ENCODE results near the gene CBS. TPM values are rescaled to one million over a fixed set of nuclear protein-coding genes. Genes with fewer than 3 reads are reported as not detected.
"Not testable (repeated sequence)": the region's sequence is repeated elsewhere in the genome, so short reads cannot be mapped to it uniquely, and the experiment has no call there.

CBS gene
- total RNA-seq, 1 donor from 2014 or later = 160 TPM

GRCh38 chr21:43090947-43091346, 15.3 kb upstream of the CBS start:
- not testable (repeated sequence) for H3K27me3 Mint-ChIP-seq; H3K4me3 Mint-ChIP-seq (ENCODE audit: low read depth); H3K4me1 Mint-ChIP-seq (ENCODE audit: low read depth); H3K36me3 Mint-ChIP-seq (ENCODE audit: insufficient read depth); H3K9me3 Mint-ChIP-seq (ENCODE audit: low read depth); H3K27ac Mint-ChIP-seq; DNase-seq (ENCODE audit: low spot score, unreplicated experiment)

GRCh38 chr21:43089463-43089862, 13.8 kb upstream of the CBS start:
- not testable (repeated sequence) for H3K27me3 Mint-ChIP-seq; H3K4me1 Mint-ChIP-seq (ENCODE audit: low read depth); H3K4me3 Mint-ChIP-seq (ENCODE audit: low read depth); H3K27ac Mint-ChIP-seq; DNase-seq (ENCODE audit: low spot score, unreplicated experiment); H3K36me3 Mint-ChIP-seq (ENCODE audit: insufficient read depth); H3K9me3 Mint-ChIP-seq (ENCODE audit: low read depth)

DNA sequence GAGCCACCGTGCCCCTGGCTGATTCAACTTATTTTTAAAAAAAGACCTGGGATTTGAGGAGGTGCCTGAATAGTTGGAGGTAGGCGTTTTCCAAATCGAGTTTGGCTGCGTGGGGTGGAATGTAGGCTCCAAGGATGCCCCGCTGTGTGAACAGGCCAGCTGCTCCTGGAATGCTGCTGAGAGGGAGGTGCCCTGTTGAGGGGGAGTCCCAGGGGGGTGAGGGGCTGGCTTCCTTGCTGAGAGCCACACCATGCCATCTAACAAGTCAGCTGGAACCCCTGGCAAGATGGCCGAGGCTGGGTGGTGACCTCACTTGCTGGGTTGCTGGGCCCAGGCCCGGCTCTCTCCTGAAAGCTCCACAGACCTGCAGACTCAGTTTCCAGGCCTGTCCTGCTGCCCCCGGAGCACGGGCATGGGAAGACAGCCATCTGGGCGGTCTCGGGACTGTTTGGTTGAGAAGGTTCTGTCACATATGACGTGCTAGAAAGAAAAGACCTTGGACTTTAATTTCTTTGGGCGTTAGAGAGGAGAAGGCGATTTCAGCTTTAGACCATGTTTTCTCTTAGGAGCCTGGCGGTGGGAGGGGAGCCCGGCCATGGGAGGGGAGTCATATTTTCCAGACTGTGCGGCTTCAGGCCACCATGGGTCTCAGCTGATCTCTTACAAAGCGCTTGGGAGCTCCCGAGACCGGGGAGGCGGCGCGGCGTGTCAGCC, 7.1 kb upstream of the CBS start:
- H3K27ac Mint-ChIP-seq; DNase-seq (ENCODE audit: low spot score, unreplicated experiment); H3K9me3 Mint-ChIP-seq (ENCODE audit: low read depth); H3K4me3 Mint-ChIP-seq (ENCODE audit: low read depth); H3K36me3 Mint-ChIP-seq (ENCODE audit: insufficient read depth); H3K4me1 Mint-ChIP-seq (ENCODE audit: low read depth); H3K27me3 Mint-ChIP-seq: not testable (repeated sequence)

DNA sequence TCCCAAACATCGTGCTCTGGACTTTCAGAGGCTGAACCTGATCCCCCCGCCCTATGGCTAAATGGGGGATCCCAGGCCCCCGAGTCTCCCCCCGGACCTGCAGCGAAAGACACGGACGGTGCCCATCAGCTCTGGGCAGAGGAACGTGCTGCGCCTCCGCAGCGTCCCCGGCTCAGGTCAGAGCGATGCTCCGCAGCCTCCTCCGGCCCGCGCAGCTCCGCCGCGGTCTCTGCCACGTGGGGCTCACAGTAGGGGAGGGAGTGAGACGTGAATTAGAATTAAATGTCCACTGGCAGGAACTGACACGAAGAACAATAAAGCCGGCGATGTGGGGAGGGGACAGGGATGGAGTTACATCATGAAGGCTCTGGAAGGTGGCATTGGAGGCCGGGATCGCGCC, 1.0 kb upstream of the CBS start:
- not testable (repeated sequence) for H3K9me3 Mint-ChIP-seq (ENCODE audit: low read depth); H3K27ac Mint-ChIP-seq; H3K4me1 Mint-ChIP-seq (ENCODE audit: low read depth); H3K27me3 Mint-ChIP-seq; H3K36me3 Mint-ChIP-seq (ENCODE audit: insufficient read depth); H3K4me3 Mint-ChIP-seq (ENCODE audit: low read depth); DNase-seq (ENCODE audit: low spot score, unreplicated experiment)

GRCh38 chr21:43076023-43076637, 495 bp upstream of the CBS start:
- not testable (repeated sequence) for DNase-seq (ENCODE audit: low spot score, unreplicated experiment); H3K36me3 Mint-ChIP-seq (ENCODE audit: insufficient read depth); H3K27ac Mint-ChIP-seq; H3K4me3 Mint-ChIP-seq (ENCODE audit: low read depth); H3K4me1 Mint-ChIP-seq (ENCODE audit: low read depth); H3K9me3 Mint-ChIP-seq (ENCODE audit: low read depth); H3K27me3 Mint-ChIP-seq

DNA sequence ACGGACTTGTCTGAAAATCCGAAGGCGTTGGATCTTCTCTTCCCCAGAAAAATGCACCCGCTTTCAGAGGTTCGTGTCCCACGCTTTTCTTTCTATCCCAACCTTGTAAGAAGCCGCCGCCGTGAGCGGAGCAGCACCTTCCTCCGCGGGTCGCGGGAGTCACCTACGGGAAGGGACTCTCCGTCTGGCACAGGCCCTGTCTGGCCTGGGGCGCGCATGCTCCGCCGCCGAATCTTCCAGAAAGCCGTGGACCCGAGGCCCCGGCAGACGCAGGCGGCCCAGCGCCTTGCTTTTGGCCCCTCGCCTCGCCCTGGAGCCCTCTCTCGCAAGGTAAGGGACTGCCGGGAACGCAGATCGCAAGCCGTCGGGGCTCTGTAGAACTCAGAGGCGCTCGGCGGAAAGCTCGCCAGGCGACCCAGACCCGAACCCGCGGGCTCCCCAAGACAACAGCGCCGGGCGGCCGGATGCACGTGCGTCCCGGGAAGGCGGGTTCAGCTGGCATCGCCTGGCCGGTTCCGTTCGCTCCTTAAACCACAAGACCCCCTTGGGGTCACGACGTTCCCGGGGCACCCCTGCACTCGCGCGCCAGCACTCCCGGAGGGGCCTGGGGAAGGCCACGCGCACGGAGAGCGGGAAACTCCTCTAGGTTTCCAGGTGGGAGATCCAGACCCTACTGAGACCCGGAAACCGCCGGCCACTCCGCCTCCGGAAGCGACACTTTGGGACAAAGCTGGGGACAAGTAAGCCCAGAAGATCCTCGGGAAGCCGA, 1.1 kb downstream of the CBS start:
- H3K27me3 Mint-ChIP-seq; DNase-seq (ENCODE audit: low spot score, unreplicated experiment); H3K4me1 Mint-ChIP-seq (ENCODE audit: low read depth); H3K9me3 Mint-ChIP-seq (ENCODE audit: low read depth); H3K4me3 Mint-ChIP-seq (ENCODE audit: low read depth); H3K36me3 Mint-ChIP-seq (ENCODE audit: insufficient read depth); H3K27ac Mint-ChIP-seq: not testable (repeated sequence)

GRCh38 chr21:43072742-43073141, 2.9 kb downstream of the CBS start:
- H3K4me1 Mint-ChIP-seq (ENCODE audit: low read depth); DNase-seq (ENCODE audit: low spot score, unreplicated experiment); H3K9me3 Mint-ChIP-seq (ENCODE audit: low read depth); H3K4me3 Mint-ChIP-seq (ENCODE audit: low read depth); H3K36me3 Mint-ChIP-seq (ENCODE audit: insufficient read depth); H3K27ac Mint-ChIP-seq; H3K27me3 Mint-ChIP-seq: not testable (repeated sequence)

DNA sequence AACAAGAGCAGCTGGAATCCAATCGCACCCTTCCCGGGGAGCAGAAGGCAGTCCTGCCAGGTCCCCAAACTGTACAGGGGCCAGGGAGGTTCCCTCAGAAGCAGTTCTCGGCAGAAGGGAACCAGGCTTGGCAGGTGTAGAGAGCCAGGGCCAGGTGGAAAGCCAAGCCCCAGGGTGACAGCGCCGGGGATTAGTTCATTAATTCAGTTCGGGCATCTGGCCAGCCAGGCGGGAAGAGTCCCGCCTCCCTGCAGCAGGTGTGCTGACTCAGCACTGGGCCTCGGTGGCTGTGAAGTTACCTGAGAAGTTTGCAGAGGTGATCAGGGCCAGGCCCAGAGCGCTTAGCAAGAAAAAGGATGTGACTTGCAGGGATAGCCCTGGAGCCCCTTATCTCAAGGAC, 6.0 kb downstream of the CBS start:
- H3K4me3 Mint-ChIP-seq (ENCODE audit: low read depth); H3K27me3 Mint-ChIP-seq; H3K9me3 Mint-ChIP-seq (ENCODE audit: low read depth); H3K27ac Mint-ChIP-seq; DNase-seq (ENCODE audit: low spot score, unreplicated experiment); H3K4me1 Mint-ChIP-seq (ENCODE audit: low read depth); H3K36me3 Mint-ChIP-seq (ENCODE audit: insufficient read depth): not testable (repeated sequence)

GRCh38 chr21:43068065-43068464, 7.6 kb downstream of the CBS start:
- not testable (repeated sequence) for H3K27ac Mint-ChIP-seq; H3K36me3 Mint-ChIP-seq (ENCODE audit: insufficient read depth); H3K4me1 Mint-ChIP-seq (ENCODE audit: low read depth); H3K4me3 Mint-ChIP-seq (ENCODE audit: low read depth); H3K27me3 Mint-ChIP-seq; DNase-seq (ENCODE audit: low spot score, unreplicated experiment); H3K9me3 Mint-ChIP-seq (ENCODE audit: low read depth)

DNA sequence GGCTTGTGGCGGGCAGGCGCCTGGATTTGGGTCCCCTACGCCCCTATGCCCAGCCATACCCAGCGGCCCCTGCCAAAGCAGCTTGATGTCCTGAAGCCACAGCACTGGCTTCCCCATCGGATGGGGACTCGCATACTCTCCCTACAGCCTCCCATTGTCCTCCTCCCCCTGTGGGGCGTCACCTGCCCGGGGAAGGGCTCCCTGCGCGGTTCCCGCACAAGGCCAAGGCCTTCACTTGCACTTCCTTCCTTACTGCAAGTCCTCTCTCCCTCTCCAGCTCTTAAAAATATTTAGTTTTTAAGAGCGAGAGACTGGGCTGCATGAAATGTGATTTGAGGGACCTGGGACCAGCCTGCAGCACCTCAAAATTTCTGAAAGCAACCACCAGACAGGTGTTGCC, 8.9 kb downstream of the CBS start:
- H3K27me3 Mint-ChIP-seq; H3K27ac Mint-ChIP-seq; H3K4me3 Mint-ChIP-seq (ENCODE audit: low read depth); H3K4me1 Mint-ChIP-seq (ENCODE audit: low read depth); H3K9me3 Mint-ChIP-seq (ENCODE audit: low read depth); DNase-seq (ENCODE audit: low spot score, unreplicated experiment); H3K36me3 Mint-ChIP-seq (ENCODE audit: insufficient read depth): not testable (repeated sequence)

DNA sequence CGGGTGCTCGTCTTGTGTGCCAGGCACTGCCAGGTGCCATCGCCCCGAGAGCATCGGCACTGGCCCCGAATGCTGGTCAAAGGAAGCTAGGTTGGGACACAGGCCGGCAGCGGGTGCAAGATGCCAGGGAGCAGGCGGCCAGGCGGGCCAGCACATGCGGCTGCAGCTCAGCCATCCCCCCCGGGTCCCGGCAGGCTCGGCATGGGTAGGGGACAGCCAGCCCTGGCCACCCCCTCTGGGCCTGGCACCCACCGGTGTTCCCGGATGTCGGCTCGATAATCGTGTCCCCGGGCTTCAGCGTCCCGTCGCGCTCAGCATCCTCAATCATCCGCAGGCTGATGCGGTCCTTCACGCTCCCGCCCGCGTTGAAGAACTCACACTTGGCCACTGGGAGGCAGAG, 9.6 kb downstream of the CBS start:
- H3K27ac Mint-ChIP-seq; DNase-seq (ENCODE audit: low spot score, unreplicated experiment); H3K4me3 Mint-ChIP-seq (ENCODE audit: low read depth); H3K4me1 Mint-ChIP-seq (ENCODE audit: low read depth); H3K36me3 Mint-ChIP-seq (ENCODE audit: insufficient read depth); H3K9me3 Mint-ChIP-seq (ENCODE audit: low read depth); H3K27me3 Mint-ChIP-seq: not testable (repeated sequence)

GRCh38 chr21:43064265-43064917, 11.2 kb downstream of the CBS start:
- not testable (repeated sequence) for H3K4me1 Mint-ChIP-seq (ENCODE audit: low read depth); H3K27me3 Mint-ChIP-seq; H3K36me3 Mint-ChIP-seq (ENCODE audit: insufficient read depth); H3K9me3 Mint-ChIP-seq (ENCODE audit: low read depth); H3K4me3 Mint-ChIP-seq (ENCODE audit: low read depth); DNase-seq (ENCODE audit: low spot score, unreplicated experiment); H3K27ac Mint-ChIP-seq
